Type B pancreatic cell (in vitro differentiated cells): ENCODE data around the gene NEO1. TPM values are rescaled to one million over a fixed set of nuclear protein-coding genes. Genes with fewer than 3 reads are reported as not detected.

Experiments
- DNase-seq: peaks from one replicate; pipeline ENCODE4 v3.0.0; 2021; ENCODE audit warnings: mixed read lengths; ENCODE audit not compliant: unreplicated experiment; ENCODE audit errors: extremely low spot score
- H3K27ac Mint-ChIP-seq: 2 replicates; pipeline ENCODE4 v1.8.0; 2021; ENCODE audit warnings: mild to moderate bottlenecking, mixed read lengths
- H3K27me3 Mint-ChIP-seq: 2 replicates; pipeline ENCODE4 v1.8.0; 2021; ENCODE audit warnings: mixed read lengths
- H3K36me3 Mint-ChIP-seq: 2 replicates; pipeline ENCODE4 v1.8.0; 2021; ENCODE audit warnings: mixed read lengths
- H3K4me1 Mint-ChIP-seq: one replicate; pipeline ENCODE4 v1.8.0; 2021; ENCODE audit warnings: mixed read lengths; ENCODE audit not compliant: unreplicated experiment
- H3K4me3 Mint-ChIP-seq: 2 replicates; pipeline ENCODE4 v1.8.0; 2021; ENCODE audit warnings: mild to moderate bottlenecking, mixed read lengths
- H3K9me3 Mint-ChIP-seq: 2 replicates; pipeline ENCODE4 v1.8.0; 2021; ENCODE audit warnings: mixed read lengths
- total RNA-seq: library from RNA; stranded (reverse); gene quantifications from 2 replicates; pipeline ENCODE4 v1.2.1, GENCODE V29; 2021; ENCODE audit warnings: low replicate concordance
- TF ChIP-seq, protein P1 (sequence below): fragments of 200-600 bp; sonication (generic); conservative IDR thresholded peaks from 2 replicates; pipeline ENCODE4 v1.5.0; 2021; ENCODE audit warnings: antibody characterized with exemption, mild to moderate bottlenecking

The NEO1 gene
- total RNA-seq, 1 donor from 2014 or later = 94.7 TPM

DNA sequence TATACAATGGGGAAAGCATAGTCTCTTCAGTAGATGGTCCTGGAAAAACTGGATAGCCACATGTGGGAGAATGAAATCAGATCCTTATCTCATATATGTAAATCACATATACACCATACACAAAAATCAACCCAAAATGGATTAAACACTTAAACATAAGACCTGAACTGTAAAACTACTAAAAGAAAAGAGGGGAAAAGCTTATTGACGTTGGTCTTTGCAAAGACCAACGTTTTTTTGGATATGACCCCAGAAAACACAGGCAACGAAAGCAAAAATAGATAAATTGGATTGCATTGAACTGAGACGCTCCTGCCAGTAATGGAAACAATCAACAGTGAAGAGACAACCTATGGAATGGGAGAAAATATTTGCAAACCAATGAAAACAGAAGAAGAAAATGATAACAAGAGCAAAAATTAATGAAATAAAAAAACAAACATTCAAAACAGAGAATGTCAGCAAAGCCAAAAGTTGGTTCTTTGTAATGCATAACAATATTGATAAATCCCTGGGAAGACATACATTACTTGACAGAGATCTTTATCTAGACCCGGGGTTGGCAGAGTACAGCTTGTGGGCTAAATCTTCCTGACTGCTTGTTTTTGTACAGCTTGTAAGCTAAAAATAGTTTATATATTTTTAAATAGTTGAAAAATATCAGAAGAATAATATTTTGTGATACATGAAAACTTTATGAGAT is 86.9 kb downstream of the NEO1 start:
- no peak overlapping the region for H3K27ac Mint-ChIP-seq
- TF ChIP-seq, protein P1, sequence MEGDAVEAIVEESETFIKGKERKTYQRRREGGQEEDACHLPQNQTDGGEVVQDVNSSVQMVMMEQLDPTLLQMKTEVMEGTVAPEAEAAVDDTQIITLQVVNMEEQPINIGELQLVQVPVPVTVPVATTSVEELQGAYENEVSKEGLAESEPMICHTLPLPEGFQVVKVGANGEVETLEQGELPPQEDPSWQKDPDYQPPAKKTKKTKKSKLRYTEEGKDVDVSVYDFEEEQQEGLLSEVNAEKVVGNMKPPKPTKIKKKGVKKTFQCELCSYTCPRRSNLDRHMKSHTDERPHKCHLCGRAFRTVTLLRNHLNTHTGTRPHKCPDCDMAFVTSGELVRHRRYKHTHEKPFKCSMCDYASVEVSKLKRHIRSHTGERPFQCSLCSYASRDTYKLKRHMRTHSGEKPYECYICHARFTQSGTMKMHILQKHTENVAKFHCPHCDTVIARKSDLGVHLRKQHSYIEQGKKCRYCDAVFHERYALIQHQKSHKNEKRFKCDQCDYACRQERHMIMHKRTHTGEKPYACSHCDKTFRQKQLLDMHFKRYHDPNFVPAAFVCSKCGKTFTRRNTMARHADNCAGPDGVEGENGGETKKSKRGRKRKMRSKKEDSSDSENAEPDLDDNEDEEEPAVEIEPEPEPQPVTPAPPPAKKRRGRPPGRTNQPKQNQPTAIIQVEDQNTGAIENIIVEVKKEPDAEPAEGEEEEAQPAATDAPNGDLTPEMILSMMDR = no peak
- no peaks in the 10 kb centered on the region for H3K27me3 Mint-ChIP-seq
- H3K4me3 Mint-ChIP-seq = no peak overlapping the region
- peaks cover 29% of the 10 kb centered on the region for H3K36me3 Mint-ChIP-seq
- DNase-seq = no peak
- H3K4me1 Mint-ChIP-seq = no peaks in the 10 kb centered on the region
- no peaks in the 10 kb centered on the region for H3K9me3 Mint-ChIP-seq

DNA sequence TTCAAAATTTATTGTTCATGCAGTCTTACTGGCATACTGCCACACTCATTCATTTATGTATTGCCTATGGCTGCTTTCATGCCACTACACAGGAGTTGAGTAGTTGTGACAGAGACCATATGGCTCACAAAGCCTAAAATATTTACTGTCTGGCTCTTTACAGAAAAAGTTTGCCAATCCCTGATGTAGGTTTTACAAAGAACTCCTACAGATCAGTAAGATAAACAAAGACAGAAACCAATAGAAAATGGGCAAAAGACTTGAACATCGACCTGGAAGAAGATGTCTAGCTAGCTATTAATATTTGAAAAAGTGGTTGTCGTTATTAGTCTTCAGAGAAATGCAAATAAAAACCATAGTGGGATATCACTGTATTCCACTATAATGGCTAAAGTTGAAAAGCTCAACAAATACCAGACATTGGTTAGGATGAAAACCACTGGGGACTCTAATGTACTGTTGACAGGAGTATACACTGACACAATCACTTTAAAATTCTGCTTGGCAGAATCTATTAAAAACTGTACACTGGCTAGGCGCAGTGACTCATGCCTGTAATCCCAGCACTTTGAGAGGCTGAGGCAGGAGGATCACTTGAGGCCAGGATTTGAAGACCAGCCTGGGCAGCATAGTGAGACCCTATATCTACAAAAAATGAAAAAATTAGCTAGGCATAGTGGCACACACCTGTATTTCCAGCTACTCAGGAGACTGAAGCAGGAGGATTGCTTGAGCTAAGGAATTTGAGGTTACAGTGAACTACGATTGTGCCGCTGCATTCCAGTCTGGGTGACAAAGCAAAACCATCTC is 87.7 kb downstream of the NEO1 start:
- no peak for DNase-seq
- Mint-ChIP-seq H3K9me3 (no peaks in the 10 kb centered on the region), H3K27me3 (no peaks in the 10 kb centered on the region), H3K27ac (no peak overlapping the region), H3K4me3 (no peak overlapping the region), H3K36me3 (peaks cover 33% of the 10 kb centered on the region), H3K4me1 (no peaks in the 10 kb centered on the region)
- TF ChIP-seq, protein P1 = no peak

DNA sequence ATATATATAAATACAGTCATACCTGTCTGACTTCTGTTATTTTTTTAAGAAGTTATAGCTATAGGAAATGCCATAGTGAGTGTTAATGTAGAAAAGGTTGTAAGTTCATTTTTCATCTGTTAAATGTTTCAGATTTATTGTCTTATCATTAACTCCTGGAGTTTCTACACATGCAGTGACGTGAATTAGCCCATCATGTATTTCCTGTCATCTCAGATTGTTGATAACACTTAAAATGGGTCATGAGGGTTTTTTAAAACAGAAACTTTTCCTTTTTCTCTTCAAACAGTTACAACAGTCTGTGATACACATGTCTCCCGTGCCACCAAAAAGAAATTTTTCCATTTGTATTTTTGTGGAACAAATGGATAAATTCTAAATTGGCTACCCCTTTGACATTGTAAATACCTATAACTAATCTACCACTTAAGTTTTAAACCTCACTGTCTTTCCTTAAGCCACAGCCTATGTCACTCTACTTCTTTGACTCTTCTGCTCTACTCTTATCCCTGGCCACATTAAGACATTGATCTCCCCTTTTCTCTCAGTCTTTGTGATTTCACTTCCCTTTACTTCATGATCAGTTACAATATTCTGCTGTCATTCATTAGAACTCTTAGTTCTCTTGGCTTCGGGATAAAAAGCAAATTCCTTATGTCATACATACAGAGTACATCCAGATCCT is 89.1 kb downstream of the NEO1 start:
- TF ChIP-seq, protein P1 = no peak
- H3K4me3 Mint-ChIP-seq = no peak overlapping the region
- no peak for DNase-seq
- no peak overlapping the region for H3K27ac Mint-ChIP-seq
- peaks cover 28% of the 10 kb centered on the region for H3K36me3 Mint-ChIP-seq
- H3K9me3 Mint-ChIP-seq = no peaks in the 10 kb centered on the region
- H3K4me1 Mint-ChIP-seq = no peaks in the 10 kb centered on the region
- no peaks in the 10 kb centered on the region for H3K27me3 Mint-ChIP-seq

DNA sequence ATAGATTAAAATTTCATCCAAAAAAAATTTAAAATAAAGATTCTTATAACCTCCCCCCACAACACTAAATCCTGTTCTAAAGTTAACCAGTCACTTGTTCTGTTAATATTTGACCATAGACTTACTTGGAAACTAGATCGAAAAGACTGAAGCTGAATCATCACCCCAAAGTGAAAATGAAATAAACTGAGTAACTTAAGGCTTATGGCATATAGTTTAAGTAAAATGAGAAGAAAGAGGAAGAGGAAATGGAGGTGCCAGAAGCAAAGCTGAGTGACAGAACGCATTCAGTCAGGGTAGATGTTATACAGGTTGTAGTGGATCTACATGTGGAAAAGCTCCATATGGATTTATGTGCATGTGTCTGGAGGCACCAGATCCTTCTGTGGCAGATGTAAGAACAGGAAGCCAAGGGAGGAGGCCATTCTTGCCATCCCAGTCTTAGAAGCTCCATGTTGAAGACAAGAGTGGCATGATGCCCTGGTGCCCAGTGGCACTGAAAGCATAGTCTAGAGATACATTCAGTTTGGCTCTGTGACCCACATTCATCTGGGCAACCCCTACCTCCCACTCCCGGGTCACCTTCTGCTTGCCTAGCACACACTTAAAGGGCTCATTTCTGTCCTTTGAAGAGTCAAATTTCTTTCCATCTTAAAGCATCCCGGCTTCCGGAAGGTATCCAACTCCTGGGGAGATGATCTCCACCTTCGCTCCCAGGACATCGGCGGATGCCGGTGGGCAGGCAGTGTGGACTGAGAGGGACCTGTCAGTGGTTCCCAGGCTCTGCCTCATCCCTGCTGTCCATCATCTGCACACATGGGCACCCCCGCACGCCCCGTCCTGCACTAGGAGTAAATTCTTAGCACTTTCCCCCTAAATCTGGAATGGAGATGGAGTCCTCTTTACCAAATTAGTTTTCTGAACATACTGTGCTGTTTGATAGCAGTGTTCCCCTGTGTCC is 90.8 kb downstream of the NEO1 start:
- Mint-ChIP-seq H3K9me3 (no peaks in the 10 kb centered on the region), H3K4me3 (no peak overlapping the region), H3K4me1 (no peaks in the 10 kb centered on the region), H3K27ac (no peak overlapping the region), H3K36me3 (peaks cover 23% of the 10 kb centered on the region), H3K27me3 (no peaks in the 10 kb centered on the region)
- no peak for DNase-seq
- TF ChIP-seq, protein P1 = no peak

DNA sequence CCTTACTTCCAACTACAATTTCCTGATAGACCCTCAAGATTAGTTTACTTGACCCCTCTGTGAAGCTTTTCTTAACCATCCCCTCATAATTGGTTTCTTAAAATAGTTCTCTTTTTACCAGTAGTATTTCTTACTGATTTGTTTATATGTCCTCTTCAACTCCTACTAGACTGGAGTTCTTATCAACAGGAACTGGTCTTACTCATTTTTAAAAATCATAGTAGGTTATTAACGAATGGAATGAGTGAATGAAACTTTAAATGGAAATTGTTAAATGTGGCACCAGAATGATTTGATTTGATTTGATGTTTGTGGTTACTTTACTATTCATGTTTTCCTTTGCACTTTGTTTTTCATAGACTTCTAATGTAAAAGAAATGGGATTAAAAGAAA is 91.5 kb downstream of the NEO1 start:
- no peak overlapping the region for H3K4me3 Mint-ChIP-seq
- H3K9me3 Mint-ChIP-seq = no peaks in the 10 kb centered on the region
- no peak overlapping the region for H3K27ac Mint-ChIP-seq
- TF ChIP-seq, protein P1 = no peak
- peaks cover 19% of the 10 kb centered on the region for H3K36me3 Mint-ChIP-seq
- H3K27me3 Mint-ChIP-seq = no peaks in the 10 kb centered on the region
- no peak for DNase-seq
- H3K4me1 Mint-ChIP-seq = no peaks in the 10 kb centered on the region
